OCI-LY1 (cell line): Measurements from ENCODE around the gene DUSP7.
"Not testable (repeated sequence)": the region's sequence is repeated elsewhere in the genome, so short reads cannot be mapped to it uniquely, and the experiment has no call there.

Experiments used
- H2AFZ ChIP-seq: fragments of 200-600 bp; sonication (generic), shearing (Covaris generic); 2 replicates; pipeline ENCODE4 v1.6.0; 2014; ENCODE audit warnings: antibody characterized with exemption, mild to moderate bottlenecking, low read length
- H3F3A ChIP-seq: fragments of 200-600 bp; sonication (generic), shearing (Covaris generic); 2 replicates; pipeline ENCODE4 v1.6.0; 2014; ENCODE audit warnings: mild to moderate bottlenecking, antibody characterized with exemption, low read length, moderate library complexity; ENCODE audit not compliant: insufficient read depth
- H3K27ac ChIP-seq: fragments of 200-600 bp; sonication (generic); 2 replicates; pipeline ENCODE4 v1.5.1; 2014; ENCODE audit warnings: low read length, mixed run types, mild to moderate bottlenecking, low read depth; ENCODE audit not compliant: poor library complexity, severe bottlenecking
- H3K27me3 ChIP-seq: fragments of 200-600 bp; sonication (generic); 2 replicates; pipeline ENCODE4 v1.6.0; 2014; ENCODE audit warnings: antibody characterized with exemption, mild to moderate bottlenecking, low read length, moderate library complexity; ENCODE audit not compliant: insufficient read depth
- H3K36me3 ChIP-seq: fragments of 200-600 bp; sonication (generic); 2 replicates; pipeline ENCODE4 v1.6.1; 2014; ENCODE audit warnings: mild to moderate bottlenecking, antibody characterized with exemption, low read length, moderate library complexity, mixed read lengths; ENCODE audit not compliant: insufficient read depth
- H3K4me1 ChIP-seq: fragments of 200-600 bp; sonication (generic); 2 replicates; pipeline ENCODE4 v1.5.1; 2014; ENCODE audit warnings: mild to moderate bottlenecking, low read length, moderate library complexity; ENCODE audit not compliant: insufficient read depth, severe bottlenecking
- H3K4me2 ChIP-seq: fragments of 200-600 bp; sonication (generic), shearing (Covaris generic); 2 replicates; pipeline ENCODE4 v1.6.1; 2014; ENCODE audit warnings: low read length
- H3K4me3 ChIP-seq: fragments of 200-600 bp; sonication (generic); 2 replicates; pipeline ENCODE4 v1.5.1; 2014; ENCODE audit warnings: low read length, low read depth, mild to moderate bottlenecking, mixed read lengths; ENCODE audit not compliant: poor library complexity, severe bottlenecking
- H3K79me2 ChIP-seq: fragments of 200-600 bp; shearing (Covaris generic); 2 replicates; pipeline ENCODE4 v1.6.1; 2016; ENCODE audit warnings: mixed run types, low read length, mixed read lengths; ENCODE audit not compliant: insufficient read depth
- H3K9ac ChIP-seq: fragments of 200-600 bp; sonication (generic), shearing (Covaris generic); 2 replicates; pipeline ENCODE4 v1.6.1; 2014; ENCODE audit warnings: mild to moderate bottlenecking, low read length, mixed read lengths
- H3K9me2 ChIP-seq: fragments of 200-600 bp; sonication (generic), shearing (Covaris generic); 2 replicates; pipeline ENCODE4 v1.6.1; 2014; ENCODE audit warnings: low read depth, mild to moderate bottlenecking, low read length, mixed read lengths
- H3K9me3 ChIP-seq: fragments of 200-600 bp; shearing (Covaris generic); 2 replicates; pipeline ENCODE4 v1.6.1; 2014; ENCODE audit warnings: low read length, mixed read lengths
- H4K20me1 ChIP-seq: fragments of 200-600 bp; sonication (generic), shearing (Covaris generic); 2 replicates; pipeline ENCODE4 v1.6.0; 2016; ENCODE audit warnings: mild to moderate bottlenecking, low read length; ENCODE audit not compliant: insufficient read depth
- EZH2 ChIP-seq: fragments of 200-600 bp; sonication (generic), shearing (Covaris generic); IDR thresholded peaks from 2 replicates; pipeline ENCODE4 v1.8.0; 2017; ENCODE audit warnings: borderline replicate concordance, mixed run types, mild to moderate bottlenecking, antibody characterized with exemption, low read length, moderate library complexity, mixed read lengths
- TF ChIP-seq, protein P1 (sequence below): fragments of 200-600 bp; sonication (generic), shearing (Covaris generic); IDR thresholded peaks from 2 replicates; pipeline ENCODE4 v1.5.1; 2017; ENCODE audit warnings: mild to moderate bottlenecking, antibody characterized with exemption, low read length, moderate library complexity, mixed read lengths

Gene DUSP7

DNA sequence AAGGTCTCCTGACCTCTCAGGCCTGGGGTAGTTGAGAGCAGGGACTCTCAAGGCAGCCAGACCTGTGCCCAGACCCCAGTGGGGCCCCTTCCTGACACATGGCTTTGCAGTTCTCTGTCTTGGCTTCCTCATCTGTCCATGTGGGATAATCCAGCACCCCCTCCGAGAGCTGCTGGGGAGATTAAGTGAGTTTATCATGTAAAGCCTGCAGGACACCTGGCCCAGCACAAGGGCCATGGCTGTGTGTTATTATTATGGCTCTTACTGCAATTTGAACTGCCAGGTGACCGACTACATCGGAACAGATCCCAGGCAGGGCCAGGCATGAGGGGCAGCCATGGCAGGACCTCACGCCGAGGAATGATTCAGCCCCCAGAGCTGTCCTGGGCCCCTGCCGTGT, 12.6 kb downstream of the DUSP7 start:
- Histone ChIP-seq H3K9ac (no peak overlapping the region), H3K27ac (no peak overlapping the region)
- TF ChIP-seq, protein P1, sequence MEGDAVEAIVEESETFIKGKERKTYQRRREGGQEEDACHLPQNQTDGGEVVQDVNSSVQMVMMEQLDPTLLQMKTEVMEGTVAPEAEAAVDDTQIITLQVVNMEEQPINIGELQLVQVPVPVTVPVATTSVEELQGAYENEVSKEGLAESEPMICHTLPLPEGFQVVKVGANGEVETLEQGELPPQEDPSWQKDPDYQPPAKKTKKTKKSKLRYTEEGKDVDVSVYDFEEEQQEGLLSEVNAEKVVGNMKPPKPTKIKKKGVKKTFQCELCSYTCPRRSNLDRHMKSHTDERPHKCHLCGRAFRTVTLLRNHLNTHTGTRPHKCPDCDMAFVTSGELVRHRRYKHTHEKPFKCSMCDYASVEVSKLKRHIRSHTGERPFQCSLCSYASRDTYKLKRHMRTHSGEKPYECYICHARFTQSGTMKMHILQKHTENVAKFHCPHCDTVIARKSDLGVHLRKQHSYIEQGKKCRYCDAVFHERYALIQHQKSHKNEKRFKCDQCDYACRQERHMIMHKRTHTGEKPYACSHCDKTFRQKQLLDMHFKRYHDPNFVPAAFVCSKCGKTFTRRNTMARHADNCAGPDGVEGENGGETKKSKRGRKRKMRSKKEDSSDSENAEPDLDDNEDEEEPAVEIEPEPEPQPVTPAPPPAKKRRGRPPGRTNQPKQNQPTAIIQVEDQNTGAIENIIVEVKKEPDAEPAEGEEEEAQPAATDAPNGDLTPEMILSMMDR: no peak
- no peak for TF ChIP-seq EZH2

GRCh38 chr3:52043039-52043438, 13.3 kb downstream of the DUSP7 start:
- H3K4me2 ChIP-seq: not testable (repeated sequence)

More for the DNA sequence above, 12.6 kb downstream of the DUSP7 start:
- no peaks in the 10 kb centered on the region for H4K20me1 ChIP-seq
- no peaks in the 10 kb centered on the region for H3F3A ChIP-seq
- no peaks in the 10 kb centered on the region for H3K9me3 ChIP-seq
- H3K4me3 ChIP-seq: no peak overlapping the region
- peaks cover 18% of the 10 kb centered on the region; the same call in 1 of the 2 replicates for H3K27me3 ChIP-seq
- H3K9me2 ChIP-seq: no peaks in the 10 kb centered on the region
- H3K79me2 ChIP-seq: no peaks in the 10 kb centered on the region
- no peak overlapping the region for H3K4me2 ChIP-seq
- H2AFZ ChIP-seq: no peak overlapping the region
- no peaks in the 10 kb centered on the region for H3K36me3 ChIP-seq
- no peaks in the 10 kb centered on the region for H3K4me1 ChIP-seq

GRCh38 chr3:52041118-52041731, 15.1 kb downstream of the DUSP7 start:
- no peak for TF ChIP-seq EZH2
- TF ChIP-seq, protein P1: peak; percentile 18; the same call in 1 of the 2 replicates
- H3K79me2 ChIP-seq: no peaks in the 10 kb centered on the region
- H3K4me3 ChIP-seq: no peak overlapping the region
- no peaks in the 10 kb centered on the region for H3K36me3 ChIP-seq
- no peak overlapping the region for H3K27ac ChIP-seq
- no peaks in the 10 kb centered on the region for H3F3A ChIP-seq
- H3K9ac ChIP-seq: no peak overlapping the region
- H3K9me3 ChIP-seq: no peaks in the 10 kb centered on the region
- no peak overlapping the region for H3K4me2 ChIP-seq
- H4K20me1 ChIP-seq: no peaks in the 10 kb centered on the region
- H3K27me3 ChIP-seq: peaks cover 24% of the 10 kb centered on the region; the same call in 1 of the 2 replicates
- H3K4me1 ChIP-seq: no peaks in the 10 kb centered on the region
- no peaks in the 10 kb centered on the region for H3K9me2 ChIP-seq
- H2AFZ ChIP-seq: no peak overlapping the region

More at GRCh38 chr3:52043039-52043438, 13.3 kb downstream of the DUSP7 start:
- not testable (repeated sequence) for H3K9me3 ChIP-seq, H3K4me1 ChIP-seq, H3F3A ChIP-seq, H3K9me2 ChIP-seq, H2AFZ ChIP-seq, H3K9ac ChIP-seq, H3K36me3 ChIP-seq, H3K27ac ChIP-seq, H3K4me3 ChIP-seq, H4K20me1 ChIP-seq, H3K79me2 ChIP-seq
- peaks cover 19% of the 10 kb centered on the region; the same call in 1 of the 2 replicates for H3K27me3 ChIP-seq

DNA sequence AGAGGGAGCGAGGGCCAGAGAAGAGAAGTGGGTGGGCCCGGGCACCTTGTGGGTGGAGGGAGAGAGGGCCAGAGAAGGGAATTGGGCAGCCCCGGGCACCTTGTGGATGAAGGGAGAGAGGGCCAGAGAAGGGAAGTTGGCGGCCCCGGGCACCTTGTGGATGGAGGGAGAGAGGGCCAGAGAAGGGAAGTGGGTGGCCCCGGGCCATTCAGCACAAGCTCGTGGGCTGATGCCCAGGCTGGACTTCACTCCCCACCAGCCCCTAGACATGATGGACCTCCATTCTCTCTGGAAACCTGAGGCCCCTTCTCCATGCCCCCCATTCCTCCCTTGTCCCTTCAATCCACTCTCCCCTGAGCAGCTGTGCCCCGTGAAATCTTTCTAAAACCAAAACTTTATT, 15.8 kb downstream of the DUSP7 start:
- Histone ChIP-seq H3K4me3 (no peak overlapping the region), H3K9me3 (no peaks in the 10 kb centered on the region), H3K9ac (no peak overlapping the region), H2AFZ (no peak overlapping the region), H3F3A (no peaks in the 10 kb centered on the region), H3K36me3 (no peaks in the 10 kb centered on the region), H3K27me3 (peaks cover 24% of the 10 kb centered on the region; the same call in 1 of the 2 replicates), H3K9me2 (no peaks in the 10 kb centered on the region), H3K4me2 (no peak overlapping the region), H3K27ac (no peak overlapping the region), H3K79me2 (no peaks in the 10 kb centered on the region), H4K20me1 (no peaks in the 10 kb centered on the region), H3K4me1 (no peaks in the 10 kb centered on the region)
- TF ChIP-seq, protein P1: no peak
- TF ChIP-seq EZH2: no peak
